Right lobe of liver (tissue), 6 donors: ENCODE results near the gene SLC7A6OS. TPM values are rescaled to one million over a fixed set of nuclear protein-coding genes. Genes with fewer than 3 reads are reported as not detected.
A peak's percentile ranks its signal among the peaks of the same experiment; 100 is the strongest.

ENCODE experiments used
- ATAC-seq, 4 donors: fragments of 200-7000 bp; cut with Tn5 transposase; one replicate each; pipeline ENCODE4 v1.9.1; 2020; ENCODE audit warnings: mild to moderate bottlenecking in 4 of 4, moderate library complexity in 4 of 4
- DNase-seq, 3 donors: peaks; one replicate each; pipeline ENCODE4 v3.0.0-alpha.2; 2020
- H3K27ac ChIP-seq, 3 donors: fragments of 200-600 bp; one replicate each; pipeline ENCODE4 v1.8.0; 2022
- H3K27me3 ChIP-seq, 2 donors: fragments of 200-600 bp; one replicate each; pipeline ENCODE4 v1.8.0; 2022
- H3K36me3 ChIP-seq, 4 donors: fragments of 200-600 bp; sonication (generic) in 1 of 4; one replicate each; pipeline versions ENCODE4 v1.5.1 to v1.8.0; 2017 to 2022; ENCODE audit warnings: control low read depth in 1 of 4
- H3K4me1 ChIP-seq, 4 donors: fragments of 200-600 bp; sonication (generic) in 1 of 4; one replicate each; pipeline versions ENCODE4 v1.5.1 to v1.8.0; 2017 to 2022; ENCODE audit warnings: control low read depth in 1 of 4
- H3K4me3 ChIP-seq, 3 donors: fragments of 200-600 bp; one replicate each; pipeline ENCODE4 v1.8.0; 2022
- H3K9me3 ChIP-seq, 4 donors: fragments of 200-600 bp; sonication (generic) in 1 of 4; one replicate each; pipeline versions ENCODE4 v1.5.1 to v1.8.0; 2017 to 2022; ENCODE audit warnings: control low read depth in 1 of 4
- CTCF ChIP-seq, 4 donors: fragments of 200-600 bp in 3 of 4; fragments of 450-650 bp in 1 of 4; IDR thresholded peaks; one replicate each; pipeline versions ENCODE4 v1.5.1 to v1.8.0; 2016 to 2022; ENCODE audit warnings: antibody characterized with exemption in 4 of 4, mild to moderate bottlenecking in 2 of 4
- POLR2A ChIP-seq: fragments of 450-650 bp; IDR thresholded peaks from one replicate; pipeline ENCODE4 v1.6.1; 2017; ENCODE audit warnings: antibody characterized with exemption, mild to moderate bottlenecking
- WGBS: methylation state at CpG from one replicate; pipeline ENCODE4 v1.1.6; 2018; ENCODE audit warnings: low coverage, low lambda C conversion rate; ENCODE audit not compliant: insufficient coverage; ENCODE audit errors: missing lambda C conversion rate; 5-methylcytosine and 5-hydroxymethylcytosine counted together
- intact Hi-C, 2 donors: fragments of 100-400 bp; cut with DNase I; formaldehyde crosslinking; loops; one replicate each; pipeline versions ENCODE4 v1.11.2 to v1.14.1; 2022
- total RNA-seq, 6 experiments: library from RNA; depleted of rRNA in 2 of 6; stranded (reverse); fragments of >200 nt in 2 of 6; fragmentation: NEBNext Ultra II Directional in 3 of 6; extraction: Animal tissue kit (Norgen Biotek cat#: 25700) in 3 of 6; gene quantifications; one replicate each; pipeline versions ENCODE4 v1.1.0 to v1.2.4, GENCODE V29; 2016 to 2023
- donor health status: DM: no; HTN: yes; CAD: no.
- donor health status: DM: no; HTN: no; CAD: no.
- donor health status: DM: no; HTN: no; CAD: no.
- donor health status: DM: no; HTN: yes; CAD: no.
- donor health status: DM: no; HTN: yes; CAD: no.

The SLC7A6OS gene
- total RNA-seq, 6 experiments from 2014 or later = 4.0 to 5.4 (median 4.8) TPM

GRCh38 chr16:68328151-68328859 is 17.6 kb upstream of the SLC7A6OS start:
- 48% methylated on average over 10 of the region's 13 CpGs for WGBS
- Histone ChIP-seq H3K4me3 (no peak overlapping the region), H3K4me1 (peaks cover 0 to 21% (median 10%) of the 10 kb centered on the region in 4 donors), H3K36me3 (peaks cover 0 to 31% (median 10%) of the 10 kb centered on the region in 4 donors), H3K27me3 (no peaks in the 10 kb centered on the region), H3K9me3 (no peaks in the 10 kb centered on the region), H3K27ac (no peak overlapping the region)
- ATAC-seq (peak; percentile 89 to 96 (median 96)), DNase-seq (peak; percentile 76 to 81 (median 79))
- intact Hi-C loops = loop anchor here in 1 of 2 donors (5.0 kb wide), 2 partner anchors 71 to 86 kb away; no protein-coding TSS in a partner anchor
- no peak for TF ChIP-seq POLR2A
- peak; percentile 90 to 95 (median 92) for TF ChIP-seq CTCF (IDR thresholded peaks at IDR 0.05)

- no peaks in the 10 kb centered on the region for H3K27me3 ChIP-seq
- ATAC-seq (no peak), DNase-seq (no peak)
- peaks cover 0 to 42% (median 10%) of the 10 kb centered on the region in 4 donors for H3K36me3 ChIP-seq
- intact Hi-C loops = loop anchor here in 1 of 2 donors (5.0 kb wide), 2 partner anchors 68 to 83 kb away; no protein-coding TSS in a partner anchor
- H3K4me1 ChIP-seq = no peaks in the 10 kb centered on the region
- no peaks in the 10 kb centered on the region for H3K9me3 ChIP-seq
- WGBS = 83% methylated on average over 2 of the region's 8 CpGs
- no peak overlapping the region for H3K4me3 ChIP-seq
- no peak overlapping the region for H3K27ac ChIP-seq
- TF ChIP-seq POLR2A = no peak
- no peak for TF ChIP-seq CTCF (IDR thresholded peaks at IDR 0.05)
These were observed 14.1 kb upstream of the SLC7A6OS start for GRCh38 chr16:68324780-68325357.

- H3K27me3 ChIP-seq = no peaks in the 10 kb centered on the region
- ATAC-seq (no peak), DNase-seq (no peak)
- no peaks in the 10 kb centered on the region for H3K4me1 ChIP-seq
- H3K9me3 ChIP-seq = no peaks in the 10 kb centered on the region
- no peak for TF ChIP-seq POLR2A
- no CpG with 5 or more reads among the region's 5 CpGs for WGBS
- H3K36me3 ChIP-seq = peaks cover 0 to 42% (median 10%) of the 10 kb centered on the region in 4 donors
- intact Hi-C loops = no loop called here
- H3K4me3 ChIP-seq = no peak overlapping the region
- no peak overlapping the region for H3K27ac ChIP-seq
These were observed 13.6 kb upstream of the SLC7A6OS start for GRCh38 chr16:68324336-68324735.

- DNase-seq (no peak), ATAC-seq (no peak)
- Histone ChIP-seq H3K27me3 (no peaks in the 10 kb centered on the region), H3K27ac (no peak overlapping the region), H3K4me1 (no peaks in the 10 kb centered on the region), H3K9me3 (no peaks in the 10 kb centered on the region), H3K4me3 (no peak overlapping the region), H3K36me3 (peaks cover 0 to 43% (median 4%) of the 10 kb centered on the region in 4 donors)
- TF ChIP-seq POLR2A = no peak
- intact Hi-C loops = no loop called here
- WGBS = 89% methylated on average over 3 of the region's 6 CpGs
These were observed 8.6 kb upstream of the SLC7A6OS start for GRCh38 chr16:68319185-68319908.

- no peak for TF ChIP-seq CTCF (IDR thresholded peaks at IDR 0.05)
- TF ChIP-seq POLR2A = no peak
- peaks cover 0 to 26% (median 4%) of the 10 kb centered on the region in 4 donors for H3K36me3 ChIP-seq
- intact Hi-C loops = no loop called here
- ATAC-seq (no peak), DNase-seq (no peak)
- H3K27ac ChIP-seq = no peak overlapping the region
- no peaks in the 10 kb centered on the region for H3K9me3 ChIP-seq
- WGBS = 79% methylated on average over 4 of the region's 4 CpGs
- no peak overlapping the region for H3K4me3 ChIP-seq
- no peaks in the 10 kb centered on the region for H3K27me3 ChIP-seq
- peaks cover 0 to 42% (median 14%) of the 10 kb centered on the region in 4 donors for H3K4me1 ChIP-seq
These were observed 2.4 kb upstream of the SLC7A6OS start for GRCh38 chr16:68313116-68313515.
